ENCODE measurements around the gene CAPN12. TPM values are rescaled to one million over a fixed set of nuclear protein-coding genes. Genes with fewer than 3 reads are reported as not detected.

CAPN12 gene
- total and polyA plus RNA-seq, 2 of the 8 experiments (the other 6 are each of a cell fraction or from before 2014, with no cell fraction given): 8.8 to 20.0 TPM

DNA sequence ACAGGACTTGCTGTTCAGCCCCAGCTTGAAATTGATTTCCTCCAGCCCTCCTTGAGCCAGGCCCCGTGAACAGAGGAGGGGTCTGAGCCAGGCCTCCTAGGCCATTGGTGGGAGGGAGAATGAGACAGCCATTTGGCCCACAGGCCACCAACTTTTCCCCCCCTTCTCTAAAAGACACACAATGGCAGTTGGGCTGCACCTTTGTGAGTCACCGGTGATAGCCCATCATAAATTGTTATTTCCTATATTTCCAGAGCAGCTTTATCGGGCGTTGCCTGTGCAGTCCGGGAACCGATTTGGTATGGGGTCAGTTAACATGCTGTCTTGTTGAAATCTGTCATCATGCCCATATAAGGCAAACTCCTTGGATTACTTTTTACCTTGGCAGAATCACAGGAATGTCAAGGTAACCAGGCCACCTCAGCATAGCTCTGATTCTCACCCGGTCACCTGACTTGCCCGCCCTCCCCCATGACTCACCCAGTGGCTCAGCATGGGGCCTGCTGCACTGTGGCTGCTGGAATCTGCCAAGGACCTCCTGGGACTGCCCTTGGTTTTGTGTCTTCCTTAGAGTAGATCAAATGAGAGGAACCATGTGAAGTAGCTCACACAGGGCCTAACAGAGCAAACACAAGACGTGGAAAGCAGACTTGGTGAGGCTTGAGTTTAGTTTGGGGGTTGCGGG is 60.7 kb downstream of the CAPN12 start (continued):
- TF ChIP-seq KDM5A (IDR thresholded peaks at IDR 0.05; ENCODE audit: low read length): no peak
- TF ChIP-seq BACH1 (IDR thresholded peaks at IDR 0.05; ENCODE audit: low read length): no peak
